Tibial nerve (tissue), 4 donors: ENCODE data around the gene KLF14.

ENCODE experiments used
- CTCF ChIP-seq, 5 experiments: fragments of 200-600 bp in 3 of 5; fragments of 450-650 bp in 2 of 5; sonication (generic) in 3 of 5; IDR thresholded peaks; one replicate each; pipeline ENCODE4 v1.5.1; 2016 to 2019; ENCODE audit warnings: antibody characterized with exemption in 5 of 5, mild to moderate bottlenecking in 3 of 5, moderate library complexity in 2 of 5
- EP300 ChIP-seq, 2 donors: sonication (generic); formaldehyde crosslinking; IDR thresholded peaks; one replicate each; pipeline ENCODE4 v1.6.1; 2017; ENCODE audit warnings: antibody characterized with exemption in 2 of 2, mild to moderate bottlenecking in 1 of 2
- POLR2A ChIP-seq, 2 donors: fragments of 450-650 bp; IDR thresholded peaks; one replicate each; pipeline ENCODE4 v1.6.1; 2017; ENCODE audit warnings: antibody characterized with exemption in 2 of 2, mild to moderate bottlenecking in 2 of 2, moderate library complexity in 2 of 2

- TF ChIP-seq CTCF (IDR thresholded peaks at IDR 0.05) (no peak), POLR2A (IDR thresholded peaks at IDR 0.05) (no peak), EP300 (IDR thresholded peaks at IDR 0.05) (no peak)
These were observed 44.3 kb downstream of the KLF14 start for GRCh38 chr7:130689683-130690082.
